Activated CD4-positive, alpha-beta T cell treated with anti-CD3 and anti-CD28 coated beads for 24 hours (primary cell): ENCODE data around the gene SH3BP5.

Experiments
- DNase-seq, 2 donors: peaks; one replicate each; pipeline ENCODE4 v3.0.0-alpha.2; 2020; ENCODE audit warnings: low read depth in 2 of 2

SH3BP5 gene

GRCh38 chr3:15273227-15273626 lies 59.2 kb downstream of the SH3BP5 start:
- no peak for DNase-seq

- DNase-seq: no peak
Measured at GRCh38 chr3:15272426-15273196, 59.8 kb downstream of the SH3BP5 start.

GRCh38 chr3:15271785-15272381 lies 60.5 kb downstream of the SH3BP5 start:
- peak; percentile 44 to 55 for DNase-seq

DNA sequence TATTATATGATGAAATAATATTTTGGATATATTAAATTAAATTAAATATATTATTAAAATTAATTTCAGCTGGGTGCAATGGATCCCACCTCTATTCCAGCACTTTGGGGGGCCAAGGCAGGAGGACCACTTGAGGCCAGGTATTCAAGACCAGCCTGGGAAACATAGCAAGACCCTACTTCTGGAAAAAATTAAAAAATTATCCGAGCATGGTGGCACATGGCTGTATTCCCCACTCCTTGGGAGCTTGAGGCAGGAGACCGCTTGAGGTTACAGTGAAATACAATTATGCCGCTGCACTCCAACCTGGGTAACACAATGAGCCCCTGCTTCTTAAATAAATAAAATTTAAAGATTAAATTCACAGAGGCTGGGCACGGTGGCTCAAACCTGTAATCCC lies 61.4 kb downstream of the SH3BP5 start:
- DNase-seq: no peak

DNA sequence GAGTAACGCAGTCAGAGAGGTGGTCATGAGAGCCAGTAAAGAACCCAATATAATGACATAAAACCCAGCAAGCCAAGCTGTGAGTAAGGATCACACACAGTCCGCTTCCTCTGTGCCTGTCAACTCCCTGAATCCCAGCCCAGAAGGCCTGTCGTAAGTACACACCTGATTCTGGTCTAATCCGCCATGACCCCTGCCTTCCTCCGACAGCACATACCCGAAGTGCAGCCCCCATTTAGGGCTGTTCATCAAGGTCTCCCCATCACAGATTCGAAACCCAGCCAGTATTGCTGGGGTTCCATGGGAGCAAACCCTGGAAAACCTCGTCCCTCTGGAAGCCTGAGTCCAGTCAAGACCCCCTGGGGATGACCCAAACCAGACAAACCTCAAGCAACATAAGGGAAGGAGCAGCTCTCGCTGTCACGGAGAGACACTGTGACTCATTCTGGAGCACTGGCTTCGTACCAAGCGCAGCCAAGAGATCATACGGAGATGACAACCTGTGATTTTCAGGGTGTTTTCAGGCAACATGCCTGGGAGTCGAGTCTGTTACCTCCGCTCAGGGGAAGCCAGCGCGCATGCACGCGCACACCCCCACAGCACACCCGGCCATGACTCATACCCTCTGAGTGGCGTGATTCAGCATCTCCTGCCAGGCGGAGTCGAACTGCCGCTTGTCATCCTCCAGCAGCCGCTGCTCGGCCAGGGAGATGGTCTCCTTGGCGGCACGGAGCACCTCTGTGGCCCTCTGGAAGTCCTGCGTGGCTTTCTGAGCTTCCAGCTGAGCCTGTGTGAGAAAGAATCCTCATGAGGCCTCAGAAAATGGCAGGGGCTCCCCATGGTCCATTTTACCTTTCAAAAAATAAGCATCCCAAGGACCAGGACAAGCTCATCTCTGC lies 63.0 kb downstream of the SH3BP5 start:
- peak; percentile 72 to 79 for DNase-seq

GRCh38 chr3:15268033-15268631 lies 64.3 kb downstream of the SH3BP5 start:
- DNase-seq: peak; percentile 77 to 78

DNA sequence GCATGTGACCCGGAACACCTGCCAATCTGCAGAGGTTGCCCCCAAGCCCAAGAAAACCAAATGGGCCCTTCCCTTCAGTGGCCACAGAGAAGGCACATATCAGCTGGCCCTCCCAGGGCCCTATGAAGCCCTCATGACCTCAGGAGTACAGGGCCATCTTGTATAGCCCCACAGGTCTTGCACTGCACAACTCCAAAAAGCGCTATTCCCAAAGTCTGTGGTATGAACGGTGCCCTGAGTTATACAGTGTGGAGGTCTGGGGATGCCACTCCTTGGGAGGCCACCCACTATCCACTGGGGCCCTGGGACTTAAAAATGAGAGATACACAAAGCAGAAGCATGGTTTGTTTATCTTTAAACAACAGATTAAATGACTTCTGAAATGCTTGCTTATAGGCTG lies 64.9 kb downstream of the SH3BP5 start:
- no peak for DNase-seq

- no peak for DNase-seq
Measured at GRCh38 chr3:15266510-15267376, 65.6 kb downstream of the SH3BP5 start.

DNA sequence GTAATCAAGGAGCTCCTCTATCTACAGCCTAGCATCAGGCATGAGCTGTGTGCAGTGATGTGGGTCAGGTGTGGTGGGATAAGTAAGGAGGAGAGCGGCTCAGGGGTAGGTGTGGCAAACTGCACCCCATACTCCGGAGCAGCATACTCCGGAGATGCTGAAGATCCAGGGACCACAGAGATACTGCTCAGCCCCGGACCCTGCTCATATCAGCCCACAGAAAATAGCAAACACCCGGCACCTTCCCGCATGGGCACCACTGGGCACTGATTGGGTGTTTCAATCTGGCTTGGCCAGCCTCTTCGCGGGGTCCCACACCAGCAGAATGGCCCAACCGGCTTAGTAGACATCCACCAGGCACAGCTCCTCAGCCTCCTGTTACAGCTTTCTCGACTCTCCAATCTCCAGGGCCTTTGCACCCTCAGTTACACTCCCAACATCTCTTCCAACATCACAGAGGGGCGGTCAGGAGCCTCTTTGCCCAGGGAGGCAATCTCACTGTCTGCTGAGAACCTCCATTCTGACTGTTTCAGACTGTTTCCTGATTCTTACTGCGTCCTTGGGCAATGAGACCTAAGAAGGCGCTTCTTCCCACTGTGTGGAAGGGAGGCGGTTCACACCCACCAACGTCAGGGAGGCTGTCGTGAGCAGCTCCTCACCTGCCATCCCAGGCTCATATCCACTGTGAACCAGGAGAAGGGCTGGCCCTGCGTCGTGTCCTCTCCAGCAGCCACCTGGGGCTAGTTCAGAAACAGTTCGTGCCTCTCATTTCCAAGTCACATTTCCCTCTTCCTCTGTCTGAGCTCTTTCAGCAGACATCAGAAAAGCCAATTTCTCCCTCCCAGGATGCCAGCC lies 66.5 kb downstream of the SH3BP5 start:
- DNase-seq: no peak

GRCh38 chr3:15264486-15264885 lies 67.9 kb downstream of the SH3BP5 start:
- no peak for DNase-seq

DNA sequence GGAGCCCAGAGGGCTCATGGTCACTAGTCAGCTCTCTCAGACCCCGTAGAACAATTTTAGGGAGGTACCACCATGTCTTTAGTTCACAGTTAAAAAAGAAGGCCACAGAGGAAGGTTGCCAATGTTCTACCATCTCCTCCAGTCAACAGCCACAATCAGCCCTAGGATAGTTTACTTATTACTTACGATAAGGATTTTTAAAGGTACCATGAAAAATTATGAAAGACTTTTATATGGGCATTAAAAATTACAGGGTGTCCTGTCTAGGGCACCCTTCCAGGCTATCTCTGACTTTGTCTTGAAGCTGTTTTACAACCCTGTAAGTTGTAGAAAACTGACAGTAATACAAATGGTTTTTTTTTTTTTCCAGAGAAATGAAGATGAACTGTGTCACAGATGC lies 68.5 kb downstream of the SH3BP5 start:
- DNase-seq: no peak

GRCh38 chr3:15263120-15263519 lies 69.3 kb downstream of the SH3BP5 start:
- no peak for DNase-seq

DNA sequence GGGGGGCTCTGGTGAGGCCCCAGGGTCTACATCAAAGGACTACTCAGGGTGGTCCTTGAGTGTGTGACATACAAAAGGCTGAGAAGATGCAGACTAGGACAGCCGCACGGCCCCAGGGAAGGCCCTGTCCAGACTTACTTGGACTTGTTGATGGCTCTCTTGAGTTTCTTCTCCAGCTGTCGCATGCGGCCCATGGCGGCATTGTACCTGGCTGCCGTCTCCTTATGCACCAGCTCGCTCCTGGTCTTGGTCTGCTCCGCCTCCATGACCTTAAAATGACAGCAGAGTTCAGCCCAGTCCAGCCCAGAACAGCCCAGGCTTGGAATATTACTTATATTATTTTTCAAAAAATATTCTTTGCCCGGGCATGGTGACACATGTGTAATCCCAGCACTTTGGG lies 70.4 kb downstream of the SH3BP5 start:
- DNase-seq: no peak

DNA sequence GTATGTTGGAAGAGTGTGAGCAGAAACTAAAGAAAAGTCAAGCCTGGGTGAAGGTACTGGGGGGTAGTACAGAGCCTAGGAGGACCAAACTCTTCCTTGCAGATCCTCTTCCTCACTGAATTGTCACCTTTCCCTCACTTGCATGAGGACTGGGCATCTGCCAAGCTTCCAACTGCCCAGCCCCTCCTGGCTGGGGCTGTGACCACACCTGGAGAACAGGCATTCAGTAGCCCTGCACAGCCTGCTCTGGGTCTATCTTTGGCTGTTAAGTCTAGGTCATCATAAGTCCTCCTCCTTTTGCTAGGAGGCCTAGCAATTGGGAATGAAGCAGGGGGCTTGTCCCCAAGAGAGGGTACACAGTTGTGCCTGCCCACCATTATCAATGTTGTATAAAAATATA lies 71.1 kb downstream of the SH3BP5 start:
- DNase-seq: no peak

GRCh38 chr3:15260531-15260930 lies 71.9 kb downstream of the SH3BP5 start:
- DNase-seq: no peak

DNA sequence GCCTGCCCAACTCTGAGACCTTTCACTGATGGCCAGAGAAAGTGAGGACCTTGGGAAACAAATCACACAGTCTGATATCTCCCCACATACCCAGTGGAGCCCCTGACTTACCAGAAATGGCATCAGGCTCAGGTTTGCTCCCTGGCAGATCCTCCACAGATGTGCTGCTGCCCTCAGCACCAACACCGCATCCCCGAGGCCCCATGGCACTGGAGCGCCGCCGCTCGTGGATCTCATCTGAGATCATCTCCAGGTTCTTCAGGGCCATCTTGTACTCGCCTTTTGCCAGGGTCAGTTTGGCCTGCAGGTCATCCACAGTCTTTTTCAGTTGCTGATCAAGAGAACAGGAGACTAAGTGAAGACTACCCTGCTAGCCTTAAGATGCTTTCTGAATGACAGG lies 73.7 kb downstream of the SH3BP5 start:
- no peak for DNase-seq

- DNase-seq: no peak
Measured at GRCh38 chr3:15256861-15257341, 75.5 kb downstream of the SH3BP5 start.

- DNase-seq: no peak
Measured at GRCh38 chr3:15255215-15255614, 77.2 kb downstream of the SH3BP5 start.

DNA sequence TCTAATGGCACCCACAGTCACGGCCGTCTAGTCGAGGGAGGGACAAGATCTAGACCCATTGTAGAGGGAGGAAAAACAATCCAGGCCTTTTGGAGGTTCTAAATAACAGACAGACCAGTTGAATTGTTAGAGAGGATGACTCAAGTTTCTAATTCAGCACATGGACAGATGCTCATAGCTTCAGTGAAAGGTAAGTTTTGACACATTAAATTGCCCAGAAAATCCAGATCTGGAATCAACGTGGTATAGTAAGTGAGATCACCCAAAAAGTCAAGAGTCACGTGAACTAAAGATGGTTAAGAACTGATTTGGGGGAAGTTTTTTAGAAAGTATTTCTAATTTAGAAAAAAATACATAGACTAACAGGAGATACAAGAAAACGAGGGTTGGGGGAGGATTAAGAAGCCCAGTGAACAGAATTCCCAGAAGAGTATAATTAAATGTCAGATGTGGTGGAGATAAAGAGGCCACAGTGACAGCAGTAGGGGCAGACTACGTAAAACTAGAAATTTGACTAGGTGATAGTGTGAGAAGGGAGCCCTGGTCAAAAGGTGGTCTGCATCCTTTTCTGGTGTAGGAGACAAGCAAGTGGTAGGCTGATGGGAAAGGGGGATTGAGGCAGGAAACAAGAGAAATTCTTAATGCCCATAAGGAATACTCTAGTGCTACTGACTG lies 79.2 kb downstream of the SH3BP5 start:
- DNase-seq: no peak

GRCh38 chr3:15246186-15246585 lies 86.2 kb downstream of the SH3BP5 start:
- no peak for DNase-seq
